ENCODE results near the gene SPATA20.

Gene SPATA20

GRCh38 chr17:50604513-50604912, 57.5 kb downstream of the SPATA20 start:
- peak; percentile 90 for DNase-seq

DNA sequence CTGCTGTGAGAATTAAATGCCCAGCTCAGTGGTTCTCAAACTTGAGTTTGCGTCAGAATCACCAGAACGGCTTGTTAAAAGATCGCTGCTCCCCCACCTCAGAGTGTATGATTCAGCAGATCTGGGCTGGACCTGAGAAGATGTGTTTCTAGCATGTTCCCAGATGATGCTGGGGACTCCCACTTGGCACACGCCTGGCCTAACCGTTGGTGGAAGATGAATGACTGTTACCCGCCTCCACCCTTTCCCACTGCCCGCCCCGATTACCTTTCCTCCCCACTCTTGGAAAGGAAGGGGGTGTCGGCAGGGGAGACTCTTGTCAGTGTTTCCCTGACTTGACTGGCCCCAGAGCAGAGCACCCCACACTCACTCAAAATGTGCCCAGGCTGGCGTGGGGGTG, 58.5 kb downstream of the SPATA20 start:
- DNase-seq, result no peak
